Epidermal melanocyte (primary cell): Measurements from ENCODE around the gene PRDX5.
A peak's percentile ranks its signal among the peaks of the same experiment; 100 is the strongest.

Experiments
- DNase-seq: peaks from one replicate; pipeline ENCODE4 v3.0.0; 2011; ENCODE audit warnings: low spot score; ENCODE audit not compliant: insufficient read length

The PRDX5 gene

DNA sequence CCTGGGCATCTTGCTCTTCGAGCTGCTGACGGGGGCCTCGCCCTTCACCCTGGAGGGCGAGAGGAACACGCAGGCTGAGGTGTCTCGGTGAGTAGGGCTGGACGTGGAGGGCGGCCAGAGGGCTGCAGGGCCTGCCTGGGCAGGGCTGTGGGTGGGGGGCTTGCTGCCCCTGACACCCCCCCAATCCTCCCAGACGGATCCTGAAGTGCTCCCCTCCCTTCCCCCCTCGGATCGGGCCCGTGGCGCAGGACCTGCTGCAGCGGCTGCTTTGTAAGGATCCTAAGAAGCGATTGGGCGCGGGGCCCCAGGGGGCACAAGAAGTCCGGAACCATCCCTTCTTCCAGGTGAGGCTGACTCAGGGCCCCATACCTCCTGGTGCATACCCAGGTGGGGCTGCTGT is 43.7 kb downstream of the PRDX5 start:
- DNase-seq: no peak

DNA sequence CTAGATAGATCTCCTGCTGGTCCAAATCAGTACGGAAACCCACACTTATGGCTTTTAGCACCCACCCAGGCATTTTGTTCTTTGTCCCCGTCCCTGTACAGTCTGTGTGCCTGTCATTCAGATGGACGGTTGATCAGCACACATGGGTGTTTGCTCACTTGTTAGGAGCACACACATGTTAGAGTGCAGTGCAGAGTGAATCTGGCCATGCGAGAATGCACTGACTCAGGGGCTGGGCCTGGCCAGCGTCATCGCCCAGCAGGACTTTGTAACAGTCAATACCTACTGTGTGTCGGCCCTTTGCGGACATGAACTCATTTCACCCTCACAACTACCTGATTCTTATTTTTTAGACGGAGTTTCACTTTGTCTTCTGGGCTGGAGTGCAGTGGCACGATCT is 44.4 kb downstream of the PRDX5 start:
- peak; percentile 14 for DNase-seq

DNA sequence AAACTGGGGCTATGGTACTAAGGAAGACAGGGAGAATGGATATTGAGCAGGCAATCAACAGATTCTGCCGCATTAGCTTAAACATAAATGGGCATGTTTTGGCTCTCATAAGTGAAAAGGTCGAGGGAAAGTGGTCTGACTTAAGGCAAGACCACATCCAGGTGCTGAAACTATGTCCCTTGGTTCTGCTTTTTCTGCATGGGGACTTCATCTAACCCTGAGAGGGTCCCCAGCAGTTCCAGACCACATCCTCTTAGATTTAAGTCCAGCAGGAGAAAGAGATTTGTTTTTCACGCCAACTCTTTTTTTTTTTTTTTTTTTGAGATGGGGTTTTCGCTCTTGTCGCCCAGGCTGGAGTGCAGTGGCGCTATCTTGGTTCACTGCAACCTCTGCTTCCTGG is 46.5 kb downstream of the PRDX5 start:
- no peak for DNase-seq

- DNase-seq: no peak
These were observed 47.0 kb downstream of the PRDX5 start for GRCh38 chr11:64364911-64365310.

GRCh38 chr11:64366751-64367150 is 48.8 kb downstream of the PRDX5 start:
- DNase-seq: no peak

DNA sequence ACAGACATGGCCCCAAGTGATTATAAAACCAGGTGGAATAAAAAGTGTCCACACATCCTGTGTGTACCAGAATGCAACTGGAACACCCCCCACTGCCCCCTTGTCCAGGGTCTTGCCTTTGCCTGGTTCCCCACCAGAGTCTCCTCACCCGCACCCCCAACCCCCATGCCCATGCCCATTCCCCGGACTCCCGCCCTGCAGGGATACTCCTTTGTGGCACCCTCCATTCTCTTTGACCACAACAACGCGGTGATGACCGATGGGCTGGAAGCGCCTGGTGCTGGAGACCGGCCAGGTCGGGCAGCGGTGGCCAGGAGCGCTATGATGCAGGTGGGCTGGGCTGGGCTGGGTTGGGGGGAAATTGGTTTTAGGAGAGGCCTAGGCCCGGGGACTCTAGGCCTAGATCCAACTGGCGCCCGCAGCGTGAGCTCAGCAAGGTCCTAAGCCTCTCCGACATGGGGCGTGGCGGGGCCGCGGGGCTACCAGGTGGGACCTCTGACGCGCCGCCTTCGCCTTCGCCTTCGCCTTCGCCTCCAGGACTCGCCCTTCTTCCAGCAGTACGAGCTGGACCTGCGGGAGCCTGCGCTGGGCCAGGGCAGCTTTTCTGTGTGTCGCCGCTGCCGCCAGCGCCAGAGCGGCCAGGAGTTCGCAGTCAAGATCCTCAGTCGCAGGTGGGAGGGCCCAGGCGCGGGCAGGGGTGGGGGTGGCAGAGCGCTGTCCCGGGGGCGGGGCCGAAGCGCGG is 50.2 kb downstream of the PRDX5 start:
- DNase-seq: peak; percentile 13

- DNase-seq: no peak
These were observed 50.8 kb downstream of the PRDX5 start for GRCh38 chr11:64368673-64369074.

- no peak for DNase-seq
These were observed 51.8 kb downstream of the PRDX5 start for GRCh38 chr11:64369440-64370421.

GRCh38 chr11:64371201-64371600 is 53.3 kb downstream of the PRDX5 start:
- no peak for DNase-seq
